DMS114 treated with DMSO at 0.1 percent for 48 hours (cell line): ENCODE measurements around the gene RCOR1.
"Not testable (repeated sequence)": the region's sequence is repeated elsewhere in the genome, so short reads cannot be mapped to it uniquely, and the experiment has no call there.

Experiments
- DNase-seq: peaks from one replicate; lab custom pipeline; 2025; ENCODE audit not compliant: unreplicated experiment; lab: John Stamatoyannopoulos, UW

RCOR1 gene

DNA sequence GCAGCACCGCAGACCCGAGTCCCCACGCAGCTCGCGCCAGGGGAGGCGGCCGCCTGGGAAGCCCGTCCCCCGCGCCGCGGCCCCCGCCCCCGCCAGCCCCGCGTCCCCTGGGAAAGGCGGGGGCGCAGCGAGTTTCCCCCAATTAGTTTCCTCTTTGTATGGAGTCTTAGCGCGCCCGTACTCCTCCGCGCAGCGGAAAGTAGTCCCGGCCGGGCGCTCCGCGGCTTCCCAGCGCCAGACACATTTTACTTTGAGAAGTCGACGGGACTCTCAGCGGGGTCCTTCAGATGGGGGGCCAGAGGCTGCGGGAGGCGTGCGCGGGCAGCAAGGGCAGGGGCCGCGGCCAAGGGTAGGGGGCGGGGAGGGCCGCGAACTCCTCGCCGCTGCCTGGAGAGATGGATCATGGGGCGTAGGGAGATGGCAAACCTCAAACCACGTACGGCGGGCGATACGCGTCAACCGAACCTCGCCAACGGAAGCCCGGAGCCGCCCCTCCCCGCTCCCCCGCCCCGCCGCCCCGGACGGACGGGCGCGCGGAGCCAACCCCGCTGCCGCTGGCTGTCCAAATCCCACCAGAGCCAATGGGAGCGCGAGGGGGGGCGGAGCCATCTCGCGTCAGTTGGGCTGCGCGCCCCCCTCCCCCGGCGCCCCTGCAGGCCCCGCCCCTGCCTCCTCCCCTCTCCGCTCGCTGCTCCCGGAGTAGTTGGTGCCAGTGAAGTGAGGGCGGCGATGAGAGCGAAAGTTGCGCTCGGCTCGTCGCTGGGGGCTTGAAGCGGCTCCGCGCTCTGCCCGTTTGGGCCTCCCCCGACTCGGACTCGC lies at the start of gene RCOR1:
Gene RCOR1, plus strand, starts transcription at position 706 of the 819 bp plus-strand sequence. CDS start 238 bp downstream, outside the sequence.
- DNase-seq = peak; percentile 89

- no peak for DNase-seq
Measured at GRCh38 chr14:102544046-102544746, 48.3 kb upstream of the RCOR1 start.

GRCh38 chr14:102544747-102545460 lies 47.5 kb upstream of the RCOR1 start:
- no peak for DNase-seq

DNA sequence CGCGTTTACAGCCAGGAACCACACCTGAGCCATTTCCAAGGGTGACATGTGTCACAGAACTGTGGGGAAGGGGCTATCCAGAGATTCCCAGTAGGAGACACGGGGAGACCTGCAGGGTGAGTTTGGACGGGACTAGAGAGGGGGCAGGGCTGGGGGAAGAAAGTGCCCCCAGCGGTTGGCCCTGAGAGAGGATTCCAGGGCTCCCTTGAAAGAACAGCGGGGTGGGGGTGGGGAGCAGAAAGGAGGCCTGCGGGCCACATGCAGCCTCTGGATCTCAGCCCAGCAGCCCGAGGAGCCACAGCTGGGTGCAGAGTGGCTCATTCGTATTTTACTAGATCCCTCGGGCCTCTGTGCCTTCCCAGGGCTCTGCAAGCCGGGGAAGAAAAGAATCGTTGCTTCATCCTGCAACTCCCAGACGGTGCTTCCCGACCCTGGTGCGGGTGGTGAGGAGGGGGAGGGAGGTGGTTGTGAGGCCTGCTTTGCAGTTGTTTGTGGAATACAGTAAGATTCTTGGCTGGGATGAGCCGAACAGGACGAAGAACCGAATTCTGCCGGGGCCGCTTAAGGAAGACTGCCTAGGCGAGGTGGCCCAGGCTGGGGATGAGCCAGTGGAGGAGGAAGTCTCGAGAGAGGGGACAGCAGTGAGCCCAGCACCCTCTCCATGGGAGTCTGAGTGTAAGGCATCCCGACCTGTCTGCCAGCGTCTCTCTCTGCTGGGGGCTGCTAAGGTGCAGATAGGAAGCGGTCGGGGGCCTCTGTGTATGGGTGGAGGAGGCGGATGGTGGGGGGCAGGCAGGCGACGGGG lies 46.8 kb upstream of the RCOR1 start:
- no peak for DNase-seq

- no peak for DNase-seq
Measured at GRCh38 chr14:102548616-102549240, 43.7 kb upstream of the RCOR1 start.

- DNase-seq = not testable (repeated sequence)
Measured at GRCh38 chr14:102550927-102551401, 41.5 kb upstream of the RCOR1 start.

DNA sequence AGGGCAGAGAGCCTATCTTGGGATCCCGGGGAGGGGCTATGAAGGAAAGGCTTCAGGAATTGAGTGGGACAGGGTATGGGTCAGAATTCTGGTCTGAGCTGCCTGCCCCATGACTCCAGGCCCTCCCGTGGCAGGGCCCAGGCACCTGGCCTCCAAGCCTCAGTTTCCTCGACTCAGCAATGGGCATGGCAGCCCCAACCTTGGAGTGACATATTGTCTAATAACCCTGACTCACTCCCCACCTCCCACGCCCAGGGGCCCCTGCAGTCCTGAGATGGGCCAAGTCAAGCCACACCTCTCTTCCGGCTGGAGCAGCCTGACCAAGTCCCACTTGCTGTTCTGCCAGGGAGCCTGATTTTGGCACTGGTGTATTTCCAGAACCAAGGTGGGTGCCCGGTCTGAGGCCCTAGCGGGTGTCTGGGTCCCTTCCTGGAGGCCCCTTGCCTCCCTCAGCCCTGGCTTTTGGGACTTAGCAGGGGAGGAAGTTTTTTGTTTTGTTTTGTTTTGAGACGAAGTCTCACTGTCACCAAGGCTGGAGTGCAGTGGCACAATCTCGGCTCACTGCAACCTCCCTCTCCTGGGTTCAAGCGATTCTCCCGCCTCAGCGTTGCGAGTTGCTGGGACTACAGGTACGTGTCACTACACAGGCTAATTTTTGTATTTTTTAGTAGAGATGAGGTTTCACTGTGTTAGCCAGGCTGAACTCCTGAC lies 40.3 kb upstream of the RCOR1 start:
- no peak for DNase-seq

GRCh38 chr14:102554821-102555819 lies 37.3 kb upstream of the RCOR1 start:
- DNase-seq = peak; percentile 49

DNA sequence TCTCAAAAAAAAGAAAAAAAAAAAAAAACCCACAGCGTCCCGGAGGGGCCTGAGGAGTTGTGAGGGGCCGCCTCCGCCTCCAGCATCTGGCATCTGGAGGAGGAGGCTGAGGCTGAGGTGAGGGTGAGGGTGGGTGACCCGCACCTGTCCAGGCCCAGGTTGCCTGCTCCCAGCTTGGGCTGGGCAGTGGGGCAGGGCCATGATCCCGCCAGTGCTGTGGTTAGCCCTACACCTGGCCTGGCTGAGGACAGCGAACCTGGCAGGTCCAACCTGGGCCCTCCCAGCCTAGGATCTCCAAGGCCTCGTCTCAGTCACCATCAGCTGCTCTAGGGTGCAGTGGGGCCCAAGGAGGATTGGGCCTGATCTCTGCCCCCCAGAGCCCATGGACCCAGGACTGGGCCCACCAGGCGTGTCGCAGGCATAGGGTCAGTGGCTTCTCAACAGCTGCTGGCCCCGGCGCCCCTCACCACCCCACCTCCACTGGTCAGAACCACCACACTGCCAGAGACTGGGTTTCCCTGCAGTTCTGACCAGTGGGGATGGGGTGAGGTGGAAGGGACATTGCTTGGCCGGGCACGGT lies 36.3 kb upstream of the RCOR1 start:
- no peak for DNase-seq

- DNase-seq = no peak
Measured at GRCh38 chr14:102557434-102558226, 34.8 kb upstream of the RCOR1 start.

GRCh38 chr14:102558556-102558955 lies 33.9 kb upstream of the RCOR1 start:
- no peak for DNase-seq

GRCh38 chr14:102560458-102561261 lies 31.8 kb upstream of the RCOR1 start:
- no peak for DNase-seq

DNA sequence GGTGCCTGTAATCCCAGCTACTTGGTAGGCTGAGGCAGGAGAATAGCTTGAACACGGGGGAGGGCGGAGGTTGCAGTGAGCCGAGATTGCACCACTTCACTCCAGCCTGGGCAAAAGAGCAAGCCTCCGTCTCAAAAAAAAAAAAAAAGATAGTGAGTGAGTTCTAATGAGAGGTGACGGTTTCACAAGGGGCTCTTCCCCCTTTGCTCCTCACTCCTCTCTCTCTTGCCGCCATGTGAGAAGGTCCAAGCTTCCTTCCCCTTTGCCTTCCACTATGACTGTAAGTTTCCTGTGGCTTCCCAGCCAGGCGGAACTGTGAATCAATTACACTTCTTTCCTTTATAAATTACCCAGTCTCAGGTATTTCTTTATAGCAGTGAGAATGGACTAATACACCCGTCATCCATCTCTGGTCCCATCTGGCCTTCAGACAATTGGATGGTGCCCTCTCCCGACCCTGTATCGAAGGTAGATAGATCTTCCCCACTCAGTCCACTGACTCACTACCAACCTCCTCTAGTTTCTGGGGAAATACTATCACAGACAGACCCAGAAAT lies 27.0 kb upstream of the RCOR1 start:
- DNase-seq = no peak

DNA sequence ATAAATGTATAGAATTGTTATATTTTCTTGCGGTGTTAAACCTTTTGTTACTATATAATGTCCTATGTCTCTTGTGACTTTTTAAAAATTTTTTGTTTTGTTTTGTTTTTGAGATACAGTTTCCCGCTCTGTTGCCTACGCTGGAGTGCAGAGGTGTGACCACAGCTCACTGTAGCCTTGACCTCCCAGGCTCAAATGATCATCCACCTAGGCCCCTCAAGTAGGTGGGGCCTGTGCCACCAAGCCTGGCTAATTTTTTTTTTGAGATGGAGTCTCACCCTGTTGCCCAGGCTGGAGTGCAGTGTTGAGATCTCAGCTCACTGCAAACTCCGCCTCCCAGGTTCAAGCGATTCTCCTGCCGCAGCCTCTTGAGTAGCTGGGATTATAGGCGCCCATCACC lies 26.5 kb upstream of the RCOR1 start:
- DNase-seq = no peak

GRCh38 chr14:102568115-102568614 lies 24.3 kb upstream of the RCOR1 start:
- DNase-seq = no peak
